ENCODE measurements around the gene C3orf18.

Gene C3orf18

GRCh38 chr3:50562861-50563260 is 4.7 kb downstream of the C3orf18 start:
- Histone ChIP-seq H3K9ac (no peak overlapping the region), H3K4me1 (ENCODE audit: low read depth, poor library complexity, severe bottlenecking) (peaks cover 5% of the 10 kb centered on the region), H2AFZ (ENCODE audit: low read depth) (no peak overlapping the region), H3K27ac (no peak overlapping the region), H3K4me2 (no peak overlapping the region), H3K27me3 (ENCODE audit: insufficient read depth, low read depth) (no peaks in the 10 kb centered on the region), H3K4me3 (IDR thresholded peaks at IDR 0.05; ENCODE audit: insufficient read depth, low read depth, low read length) (no peak overlapping the region), H4K20me1 (ENCODE audit: insufficient read depth) (no peaks in the 10 kb centered on the region), H3K79me2 (ENCODE audit: insufficient read depth, low read depth) (no peaks in the 10 kb centered on the region), H3K36me3 (ENCODE audit: insufficient read depth) (no peaks in the 10 kb centered on the region)
- no peak for TF ChIP-seq CTCF (conservative IDR thresholded peaks at IDR 0.05; ENCODE audit: low read depth, low read length)

GRCh38 chr3:50559702-50560101 is 7.8 kb downstream of the C3orf18 start:
- Histone ChIP-seq H3K36me3 (ENCODE audit: insufficient read depth) (no peaks in the 10 kb centered on the region), H4K20me1 (ENCODE audit: insufficient read depth) (no peaks in the 10 kb centered on the region), H3K27me3 (ENCODE audit: insufficient read depth, low read depth) (no peaks in the 10 kb centered on the region), H2AFZ (ENCODE audit: low read depth) (no peak overlapping the region), H3K79me2 (ENCODE audit: insufficient read depth, low read depth) (no peaks in the 10 kb centered on the region), H3K4me2 (no peak overlapping the region), H3K9ac (no peak overlapping the region), H3K4me1 (ENCODE audit: low read depth, poor library complexity, severe bottlenecking) (no peaks in the 10 kb centered on the region), H3K4me3 (IDR thresholded peaks at IDR 0.05; ENCODE audit: insufficient read depth, low read depth, low read length) (no peak overlapping the region), H3K27ac (no peak overlapping the region)
- TF ChIP-seq CTCF (conservative IDR thresholded peaks at IDR 0.05; ENCODE audit: low read depth, low read length), result no peak

- H3K27ac ChIP-seq, result no peak overlapping the region
- H3K4me1 ChIP-seq (ENCODE audit: low read depth, poor library complexity, severe bottlenecking), result no peaks in the 10 kb centered on the region
- no peak overlapping the region for H3K4me2 ChIP-seq
- no peak for TF ChIP-seq CTCF (conservative IDR thresholded peaks at IDR 0.05; ENCODE audit: low read depth, low read length)
- no peaks in the 10 kb centered on the region for H3K79me2 ChIP-seq (ENCODE audit: insufficient read depth, low read depth)
- no peaks in the 10 kb centered on the region for H3K27me3 ChIP-seq (ENCODE audit: insufficient read depth, low read depth)
- no peaks in the 10 kb centered on the region for H3K36me3 ChIP-seq (ENCODE audit: insufficient read depth)
- H2AFZ ChIP-seq (ENCODE audit: low read depth), result no peak overlapping the region
- H4K20me1 ChIP-seq (ENCODE audit: insufficient read depth), result no peaks in the 10 kb centered on the region
- H3K9ac ChIP-seq, result no peak overlapping the region
- no peak overlapping the region for H3K4me3 ChIP-seq (IDR thresholded peaks at IDR 0.05; ENCODE audit: insufficient read depth, low read depth, low read length)
Measured at GRCh38 chr3:50557915-50558314, 9.6 kb downstream of the C3orf18 start.

- Histone ChIP-seq H3K9ac (no peak overlapping the region), H3K4me3 (IDR thresholded peaks at IDR 0.05; ENCODE audit: insufficient read depth, low read depth, low read length) (no peak overlapping the region), H3K36me3 (ENCODE audit: insufficient read depth) (no peaks in the 10 kb centered on the region), H3K4me1 (ENCODE audit: low read depth, poor library complexity, severe bottlenecking) (no peaks in the 10 kb centered on the region), H3K27me3 (ENCODE audit: insufficient read depth, low read depth) (no peaks in the 10 kb centered on the region), H2AFZ (ENCODE audit: low read depth) (no peak overlapping the region), H3K79me2 (ENCODE audit: insufficient read depth, low read depth) (no peaks in the 10 kb centered on the region), H3K27ac (no peak overlapping the region), H4K20me1 (ENCODE audit: insufficient read depth) (no peaks in the 10 kb centered on the region), H3K4me2 (no peak overlapping the region)
- TF ChIP-seq CTCF (conservative IDR thresholded peaks at IDR 0.05; ENCODE audit: low read depth, low read length), result no peak
Measured at GRCh38 chr3:50557106-50557505, 10.4 kb downstream of the C3orf18 start.

- Histone ChIP-seq H3K4me2 (no peak overlapping the region), H3K9ac (no peak overlapping the region), H4K20me1 (ENCODE audit: insufficient read depth) (no peaks in the 10 kb centered on the region), H3K36me3 (ENCODE audit: insufficient read depth) (no peaks in the 10 kb centered on the region), H3K4me1 (ENCODE audit: low read depth, poor library complexity, severe bottlenecking) (no peaks in the 10 kb centered on the region), H3K4me3 (IDR thresholded peaks at IDR 0.05; ENCODE audit: insufficient read depth, low read depth, low read length) (no peak overlapping the region), H2AFZ (ENCODE audit: low read depth) (no peak overlapping the region), H3K27me3 (ENCODE audit: insufficient read depth, low read depth) (no peaks in the 10 kb centered on the region), H3K27ac (no peak overlapping the region), H3K79me2 (ENCODE audit: insufficient read depth, low read depth) (no peaks in the 10 kb centered on the region)
- TF ChIP-seq CTCF (conservative IDR thresholded peaks at IDR 0.05; ENCODE audit: low read depth, low read length), result no peak
Measured at GRCh38 chr3:50554553-50554952, 13.0 kb downstream of the C3orf18 start.

Data from KMS-11 (cell line).